Hindlimb muscle (tissue), 1 donor: ENCODE measurements around the gene DZANK1. TPM values are rescaled to one million over a fixed set of nuclear protein-coding genes. Genes with fewer than 3 reads are reported as not detected.
"Not testable (repeated sequence)": the region's sequence is repeated elsewhere in the genome, so short reads cannot be mapped to it uniquely, and the experiment has no call there.

Experiments used
- DNase-seq: peaks from one replicate; pipeline ENCODE4 v3.0.0-alpha.2; 2013
- polyA plus RNA-seq: library from polyadenylated mRNA; unstranded; fragments of 120-200 nt; gene quantifications from one replicate; pipeline ENCODE4 v1.2.1, GENCODE V29; 2013; ENCODE audit not compliant: insufficient read length

The DZANK1 gene
- polyA plus RNA-seq, 1 donor, result 2.1 TPM

DNA sequence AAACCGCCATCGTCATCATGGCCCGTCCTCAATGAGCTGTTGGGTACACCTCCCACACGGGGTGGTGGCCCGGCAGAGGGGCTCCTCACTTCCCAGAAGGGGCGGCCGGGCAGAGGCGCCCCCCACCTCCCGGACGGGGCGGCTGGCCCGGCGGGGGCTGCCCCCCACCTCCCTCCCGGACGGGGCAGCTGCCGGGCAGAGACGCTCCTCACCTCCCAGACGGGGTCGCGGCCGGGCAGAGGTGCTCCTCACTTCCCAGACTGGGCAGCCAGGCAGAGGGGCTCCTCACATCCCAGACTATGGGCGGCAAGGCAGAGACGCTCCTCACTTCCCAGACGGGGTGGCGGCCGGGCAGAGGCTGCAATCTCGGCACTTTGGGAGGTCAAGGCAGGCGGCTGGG lies 91.3 kb downstream of the DZANK1 start:
- DNase-seq, result not testable (repeated sequence)

DNA sequence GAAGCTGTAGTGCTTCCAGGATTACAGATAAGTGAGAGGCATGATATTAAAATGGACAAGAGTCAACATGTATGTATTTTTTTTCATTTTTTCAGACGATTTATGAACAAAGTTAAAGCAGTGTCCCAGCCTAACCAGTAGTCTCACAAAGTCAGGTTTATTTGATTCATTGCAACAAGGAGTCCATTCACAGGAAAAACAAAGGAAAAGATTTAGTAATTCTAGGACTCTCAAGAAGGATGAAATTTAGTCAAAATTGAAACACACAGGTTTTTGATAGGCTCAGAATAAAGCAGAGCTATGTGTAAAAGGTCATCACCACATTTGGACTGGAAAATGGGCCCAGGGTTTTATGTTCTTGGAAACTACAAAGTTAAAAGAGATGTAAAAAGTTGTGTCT lies 94.5 kb downstream of the DZANK1 start:
- no peak for DNase-seq

DNA sequence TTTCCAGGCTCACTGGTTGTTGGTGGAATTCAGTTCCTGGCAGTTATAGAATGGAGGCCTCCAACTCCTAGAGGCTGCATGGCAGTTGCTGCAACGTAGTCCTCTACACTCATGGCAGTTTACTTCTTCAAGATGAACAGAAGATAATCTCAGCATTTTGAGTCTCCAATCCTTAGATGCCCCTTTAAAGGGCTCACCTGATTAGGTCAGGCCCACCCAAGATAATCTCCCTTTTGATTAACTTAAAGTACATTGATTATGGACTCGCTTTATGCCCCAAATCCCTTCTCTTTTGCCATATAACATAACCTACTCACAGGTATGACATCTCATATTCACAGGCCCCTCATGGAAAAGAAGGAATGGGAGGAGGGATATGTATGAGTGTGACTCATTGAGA lies 102.1 kb downstream of the DZANK1 start:
- no peak for DNase-seq

DNA sequence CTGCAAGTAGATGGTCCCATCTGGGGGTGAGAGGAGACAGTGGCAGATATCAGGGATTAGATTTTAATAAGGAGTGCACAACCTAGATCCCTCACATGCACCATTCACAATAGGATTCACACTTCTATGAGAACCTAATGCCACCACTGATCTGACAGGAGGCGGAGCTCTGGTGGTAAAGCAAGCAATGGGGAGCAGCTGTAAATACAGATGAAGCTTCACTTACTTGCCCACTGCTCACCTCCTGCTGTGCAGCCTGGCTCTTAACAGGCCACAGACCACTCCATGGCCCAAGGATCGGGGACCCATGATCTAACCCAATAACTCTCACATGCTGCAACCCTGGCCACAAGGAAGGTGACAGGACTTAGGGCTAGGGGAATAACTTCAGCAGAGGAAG lies 103.1 kb downstream of the DZANK1 start:
- no peak for DNase-seq

DNA sequence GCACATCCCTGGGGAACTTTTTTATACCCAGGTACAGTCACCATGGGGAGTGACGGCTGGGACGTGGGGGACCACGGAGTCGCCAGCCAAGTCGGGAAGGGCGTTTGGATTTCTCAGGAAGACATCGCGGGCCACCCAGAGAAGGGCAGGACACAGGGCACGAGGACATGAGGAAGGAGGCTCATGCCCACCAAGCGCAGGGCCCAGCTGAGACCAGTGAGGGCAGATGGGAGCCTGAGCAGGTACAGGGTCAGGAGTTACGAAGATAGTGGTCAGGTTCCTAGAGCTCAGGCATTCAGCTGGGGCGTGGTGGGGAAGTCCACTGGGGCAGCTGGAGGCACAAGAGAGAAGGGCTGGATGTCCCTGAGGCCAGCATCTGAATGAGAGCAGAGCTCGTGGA lies 103.9 kb downstream of the DZANK1 start:
- DNase-seq, result no peak

DNA sequence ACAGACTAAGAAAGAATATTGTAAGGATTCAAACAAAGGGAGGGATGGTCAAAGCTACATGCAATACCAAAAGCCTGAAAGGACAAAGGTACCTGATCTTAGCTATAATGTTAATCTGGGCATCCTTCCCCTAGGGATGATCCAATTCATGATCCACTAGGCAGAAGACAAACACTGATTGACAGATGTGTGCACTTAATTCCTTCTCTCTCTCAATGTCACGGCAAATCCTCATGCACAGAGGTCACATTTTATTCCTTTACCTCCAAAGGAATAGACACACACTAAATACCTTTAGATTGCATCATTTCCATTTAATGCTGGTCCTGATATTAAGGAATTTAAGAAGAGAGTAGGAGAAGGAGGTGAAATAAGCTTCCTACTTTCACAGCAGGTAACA lies 105.2 kb downstream of the DZANK1 start:
- no peak for DNase-seq

DNA sequence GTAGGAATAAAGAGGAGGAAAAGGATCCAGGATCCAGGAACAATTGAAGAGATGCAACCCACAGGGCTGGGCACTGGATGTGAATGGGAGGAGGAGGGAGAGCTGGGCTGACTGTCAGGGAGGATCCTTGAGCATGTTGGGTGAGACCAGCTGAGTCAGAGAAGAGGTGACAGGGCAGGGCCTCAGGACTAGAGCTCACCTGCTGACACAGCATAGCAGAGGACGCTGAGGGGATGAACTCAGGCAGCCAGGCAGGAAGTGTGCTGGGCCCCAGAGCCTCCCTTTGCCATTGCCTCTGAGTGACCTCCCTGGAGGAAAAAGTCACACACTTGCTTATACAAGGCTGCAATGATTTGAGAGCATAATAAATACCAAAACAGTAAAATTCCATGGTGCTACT lies 106.2 kb downstream of the DZANK1 start:
- DNase-seq, result no peak

DNA sequence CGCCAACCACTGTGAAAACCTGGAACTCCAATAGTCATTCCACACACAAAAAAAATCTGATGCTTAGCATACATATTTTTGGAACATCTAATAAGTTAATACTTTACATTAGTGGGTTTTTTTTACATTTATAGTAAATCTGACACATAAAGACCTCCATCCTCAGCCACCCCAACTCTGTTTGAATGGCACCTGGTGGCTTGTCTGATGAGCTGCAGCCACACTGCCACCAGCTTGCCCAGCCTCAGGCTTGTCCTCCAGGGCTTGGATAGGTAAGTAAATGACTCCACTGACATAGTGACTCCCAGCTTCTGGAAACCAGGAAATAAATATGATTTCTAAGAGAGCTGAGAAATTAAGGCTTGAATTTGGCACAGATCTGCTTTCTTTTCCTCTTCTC lies 107.0 kb downstream of the DZANK1 start:
- no peak for DNase-seq

DNA sequence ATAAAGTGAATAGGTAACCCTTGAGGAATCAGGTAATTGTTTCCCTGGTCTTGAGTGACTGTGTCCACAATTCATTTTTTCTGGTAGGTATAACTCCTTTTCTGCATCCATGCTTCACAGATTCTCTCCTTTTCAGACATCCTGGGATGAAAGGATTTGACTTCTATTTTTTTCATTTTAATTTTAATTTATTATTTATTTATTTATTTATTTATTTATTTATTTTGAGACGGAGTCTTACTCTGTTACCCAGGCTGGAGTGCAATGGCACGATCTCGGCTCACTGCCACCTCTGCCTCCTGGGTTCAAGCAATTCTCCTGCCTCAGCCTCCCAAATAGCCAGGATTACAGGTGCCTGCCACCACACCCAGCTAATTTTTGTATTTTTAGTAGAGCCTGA lies 117.1 kb downstream of the DZANK1 start:
- DNase-seq, result not testable (repeated sequence)

Other genes starting within 250 kb of the DZANK1 start
- 15.8 TPM for gene ZNF133, start 178.5 kb downstream of the DZANK1 start, polyA plus RNA-seq
- gene POLR3F, start 360 bp upstream of the DZANK1 start, polyA plus RNA-seq, result 11.1 TPM
- 9.0 TPM for gene RBBP9, start 30.2 kb upstream of the DZANK1 start, polyA plus RNA-seq
- 18.2 TPM for gene SEC23B, start 40.9 kb upstream of the DZANK1 start, polyA plus RNA-seq
- gene SMIM26, start 100.4 kb upstream of the DZANK1 start, polyA plus RNA-seq, result 76.0 TPM
- 14.0 TPM for gene DTD1, start 121.0 kb upstream of the DZANK1 start, polyA plus RNA-seq